ENCODE measurements around the gene SEC16A.

Gene SEC16A

GRCh38 chr9:136517012-136517743 is 34.3 kb upstream of the SEC16A start:
- DNase-seq, result no peak

- DNase-seq, result no peak
Observed at GRCh38 chr9:136516191-136516654, 33.4 kb upstream of the SEC16A start.

GRCh38 chr9:136515276-136515675 is 32.4 kb upstream of the SEC16A start:
- no peak for DNase-seq

- no peak for DNase-seq
Observed at GRCh38 chr9:136514022-136514714, 31.3 kb upstream of the SEC16A start.

GRCh38 chr9:136513191-136513590 is 30.4 kb upstream of the SEC16A start:
- no peak for DNase-seq

GRCh38 chr9:136512651-136513071 is 29.8 kb upstream of the SEC16A start:
- DNase-seq, result no peak

GRCh38 chr9:136511670-136512592 is 29.1 kb upstream of the SEC16A start:
- DNase-seq, result no peak

GRCh38 chr9:136511144-136511669 is 28.4 kb upstream of the SEC16A start:
- no peak for DNase-seq

- DNase-seq, result no peak
Observed at GRCh38 chr9:136510561-136510960, 27.7 kb upstream of the SEC16A start.

GRCh38 chr9:136509549-136509948 is 26.7 kb upstream of the SEC16A start:
- no peak for DNase-seq

GRCh38 chr9:136508729-136509500 is 26.1 kb upstream of the SEC16A start:
- DNase-seq, result peak; percentile 12

- no peak for DNase-seq
Observed at GRCh38 chr9:136507992-136508375, 25.1 kb upstream of the SEC16A start.

GRCh38 chr9:136507221-136507991 is 24.6 kb upstream of the SEC16A start:
- DNase-seq, result no peak

GRCh38 chr9:136506425-136506824 is 23.6 kb upstream of the SEC16A start:
- no peak for DNase-seq

- DNase-seq, result no peak
Observed at GRCh38 chr9:136505406-136506403, 22.9 kb upstream of the SEC16A start.

GRCh38 chr9:136504512-136505348 is 21.9 kb upstream of the SEC16A start:
- no peak for DNase-seq

- DNase-seq, result no peak
Observed at GRCh38 chr9:136502940-136503550, 20.2 kb upstream of the SEC16A start.

GRCh38 chr9:136502196-136502595 is 19.4 kb upstream of the SEC16A start:
- DNase-seq, result no peak

- no peak for DNase-seq
Observed at GRCh38 chr9:136501686-136502085, 18.8 kb upstream of the SEC16A start.
